Muscle layer of duodenum (tissue), 2 donors: Measurements from ENCODE around the gene PAAF1.
"Not testable (repeated sequence)": the region's sequence is repeated elsewhere in the genome, so short reads cannot be mapped to it uniquely, and the experiment has no call there.

ENCODE experiments used
- H3K27ac ChIP-seq: one replicate; pipeline ENCODE4 v1.7.0; 2013; ENCODE audit warnings: mild to moderate bottlenecking, low read length
- H3K27me3 ChIP-seq: one replicate; pipeline ENCODE4 v1.7.0; 2013; ENCODE audit warnings: low read depth, mild to moderate bottlenecking, control low read depth, low read length
- H3K36me3 ChIP-seq, 2 donors: one replicate each; pipeline ENCODE4 v1.7.0; 2013; ENCODE audit warnings: low read length in 2 of 2, control low read depth in 1 of 2, mild to moderate bottlenecking in 1 of 2; ENCODE audit not compliant: insufficient read depth in 2 of 2, control insufficient read depth in 1 of 2
- H3K4me1 ChIP-seq, 2 donors: one replicate each; pipeline ENCODE4 v1.7.0; 2013; ENCODE audit warnings: low read length in 2 of 2, mild to moderate bottlenecking in 2 of 2, control low read depth in 1 of 2, moderate library complexity in 1 of 2; ENCODE audit not compliant: insufficient read depth in 2 of 2, control insufficient read depth in 1 of 2
- H3K4me3 ChIP-seq, 2 donors: one replicate each; pipeline ENCODE4 v1.7.0; 2013; ENCODE audit warnings: low read length in 2 of 2, low read depth in 1 of 2, mild to moderate bottlenecking in 1 of 2
- H3K9me3 ChIP-seq, 2 donors: one replicate each; pipeline ENCODE4 v1.7.0; 2013; ENCODE audit warnings: low read length in 2 of 2, control low read depth in 1 of 2, mild to moderate bottlenecking in 1 of 2; ENCODE audit not compliant: control insufficient read depth in 1 of 2
- donor health status: healthy.

Gene PAAF1

GRCh38 chr11:73921180-73921579 lies 44.4 kb downstream of the PAAF1 start:
- H3K36me3 ChIP-seq: peaks cover 26 to 43% of the 10 kb centered on the region in 2 donors
- H3K4me3 ChIP-seq: no peak overlapping the region

GRCh38 chr11:73929388-73929787 lies 52.6 kb downstream of the PAAF1 start:
- Histone ChIP-seq H3K36me3 (peaks cover 27 to 57% of the 10 kb centered on the region in 2 donors), H3K27me3 (no peaks in the 10 kb centered on the region), H3K4me1 (no peaks in the 10 kb centered on the region), H3K27ac (no peak overlapping the region), H3K4me3 (no peak overlapping the region), H3K9me3 (no peaks in the 10 kb centered on the region)

More at GRCh38 chr11:73921180-73921579, 44.4 kb downstream of the PAAF1 start:
- H3K27me3 ChIP-seq: no peaks in the 10 kb centered on the region
- no peak overlapping the region for H3K27ac ChIP-seq
- H3K9me3 ChIP-seq: no peaks in the 10 kb centered on the region
- no peaks in the 10 kb centered on the region for H3K4me1 ChIP-seq

GRCh38 chr11:73931039-73931645 lies 54.3 kb downstream of the PAAF1 start:
- H3K27me3 ChIP-seq: no peaks in the 10 kb centered on the region
- H3K9me3 ChIP-seq: no peaks in the 10 kb centered on the region
- H3K4me3 ChIP-seq: no peak overlapping the region
- no peaks in the 10 kb centered on the region for H3K4me1 ChIP-seq
- H3K36me3 ChIP-seq: peaks cover 25 to 51% of the 10 kb centered on the region in 2 donors
- no peak overlapping the region for H3K27ac ChIP-seq

GRCh38 chr11:73931951-73932350 lies 55.2 kb downstream of the PAAF1 start:
- Histone ChIP-seq H3K4me1 (no peaks in the 10 kb centered on the region), H3K27ac (no peak overlapping the region), H3K4me3 (no peak overlapping the region), H3K27me3 (no peaks in the 10 kb centered on the region), H3K36me3 (peaks cover 22 to 48% of the 10 kb centered on the region in 2 donors), H3K9me3 (no peaks in the 10 kb centered on the region)

GRCh38 chr11:73932781-73933180 lies 56.0 kb downstream of the PAAF1 start:
- Histone ChIP-seq H3K4me3 (no peak overlapping the region), H3K4me1 (no peaks in the 10 kb centered on the region), H3K9me3 (no peaks in the 10 kb centered on the region), H3K27ac (no peak overlapping the region), H3K27me3 (no peaks in the 10 kb centered on the region), H3K36me3 (peaks cover 14 to 40% of the 10 kb centered on the region in 2 donors)

- not testable (repeated sequence) for H3K4me3 ChIP-seq, H3K27me3 ChIP-seq, H3K4me1 ChIP-seq, H3K27ac ChIP-seq, H3K9me3 ChIP-seq
- peaks cover 9 to 18% of the 10 kb centered on the region in 2 donors for H3K36me3 ChIP-seq
Measured at GRCh38 chr11:73936047-73936446, 59.2 kb downstream of the PAAF1 start.

GRCh38 chr11:73939096-73939495 lies 62.3 kb downstream of the PAAF1 start:
- Histone ChIP-seq H3K4me3 (no peak overlapping the region), H3K9me3 (no peaks in the 10 kb centered on the region), H3K4me1 (no peaks in the 10 kb centered on the region), H3K36me3 (peaks cover 4% of the 10 kb centered on the region in 2 donors), H3K27me3 (no peaks in the 10 kb centered on the region), H3K27ac (no peak overlapping the region)

GRCh38 chr11:73940801-73941570 lies 64.2 kb downstream of the PAAF1 start:
- H3K36me3 ChIP-seq: no peaks in the 10 kb centered on the region
- H3K27me3 ChIP-seq: no peaks in the 10 kb centered on the region
- H3K27ac ChIP-seq: no peak overlapping the region
- H3K4me3 ChIP-seq: no peak overlapping the region
- no peaks in the 10 kb centered on the region for H3K9me3 ChIP-seq
- H3K4me1 ChIP-seq: peaks cover 0 to 3% of the 10 kb centered on the region in 2 donors

- Histone ChIP-seq H3K9me3 (no peaks in the 10 kb centered on the region), H3K4me1 (peaks cover 0 to 3% of the 10 kb centered on the region in 2 donors), H3K4me3 (no peak overlapping the region), H3K27me3 (no peaks in the 10 kb centered on the region), H3K36me3 (no peaks in the 10 kb centered on the region), H3K27ac (no peak overlapping the region)
Measured at GRCh38 chr11:73942010-73942409, 65.2 kb downstream of the PAAF1 start.

- H3K27ac ChIP-seq: no peak overlapping the region
- H3K4me3 ChIP-seq: no peak overlapping the region
- H3K4me1 ChIP-seq: peaks cover 0 to 3% of the 10 kb centered on the region in 2 donors
- no peaks in the 10 kb centered on the region for H3K9me3 ChIP-seq
- H3K27me3 ChIP-seq: no peaks in the 10 kb centered on the region
- H3K36me3 ChIP-seq: no peaks in the 10 kb centered on the region
Measured at GRCh38 chr11:73944085-73944484, 67.3 kb downstream of the PAAF1 start.

- no peaks in the 10 kb centered on the region for H3K36me3 ChIP-seq
- no peaks in the 10 kb centered on the region for H3K9me3 ChIP-seq
- peaks cover 0 to 3% of the 10 kb centered on the region in 2 donors for H3K4me1 ChIP-seq
- H3K27ac ChIP-seq: no peak overlapping the region
- no peaks in the 10 kb centered on the region for H3K27me3 ChIP-seq
- no peak overlapping the region for H3K4me3 ChIP-seq
Measured at GRCh38 chr11:73944901-73945300, 68.1 kb downstream of the PAAF1 start.
